K562 (cell line): Measurements from ENCODE around the gene USP48. TPM values are rescaled to one million over a fixed set of nuclear protein-coding genes. Genes with fewer than 3 reads are reported as not detected.

ENCODE experiments used
- ATF1 ChIP-seq, 2 experiments: fragments of 450-650 bp in 1 of 2; IDR thresholded peaks; 2 replicates each; pipeline ENCODE4 v1.6.1; 2016; ENCODE audit warnings: missing compliant biosample characterization in 1 of 2, missing genetic modification characterization in 1 of 2
- CBX8 ChIP-seq: fragments of 200-600 bp; sonication (generic); IDR thresholded peaks from 2 replicates; pipeline ENCODE4 v1.6.1; 2012; ENCODE audit warnings: borderline replicate concordance, mixed run types, low read depth, mild to moderate bottlenecking, moderate library complexity, mixed read lengths, low read length, control low read depth, inconsistent platforms; ENCODE audit not compliant: poor library complexity, severe bottlenecking; ENCODE audit errors: extremely low read depth
- CREBBP ChIP-seq: IDR thresholded peaks from one replicate; pipeline ENCODE4 v1.6.1; 2012; ENCODE audit warnings: low read depth, mild to moderate bottlenecking, control low read depth, inconsistent platforms, low read length
- DDX20 ChIP-seq: fragments of 450-650 bp; IDR thresholded peaks from 2 replicates; pipeline ENCODE4 v1.6.1; 2016; ENCODE audit warnings: missing genetic modification characterization, low read depth, mild to moderate bottlenecking, missing compliant biosample characterization, moderate library complexity
- EGR1 ChIP-seq: fragments of 450-650 bp; conservative IDR thresholded peaks from 2 replicates; pipeline ENCODE4 v1.6.1; 2017; ENCODE audit warnings: mild to moderate bottlenecking
- FOS ChIP-seq: IDR thresholded peaks from 3 replicates; pipeline ENCODE4 v1.6.1; 2011; ENCODE audit not compliant: insufficient read length; ENCODE audit errors: extremely low read depth
- FOSL1 ChIP-seq: fragments of 200-800 bp; sonication (Bioruptor generic); conservative IDR thresholded peaks from 2 replicates; pipeline ENCODE4 v1.6.1; 2016; ENCODE audit warnings: missing genetic modification characterization, missing compliant biosample characterization
- GATAD2A ChIP-seq: fragments of 450-650 bp; IDR thresholded peaks from 2 replicates; pipeline ENCODE4 v1.6.1; 2017
- HOXB6 ChIP-seq: fragments of 250-450 bp; sonication (Bioruptor Pico); IDR thresholded peaks from 2 replicates; pipeline ENCODE4 v1.5.1; 2022; ENCODE audit warnings: mild to moderate bottlenecking, borderline replicate concordance
- IFI16 ChIP-seq: fragments of 250-450 bp; sonication (Bioruptor Pico); IDR thresholded peaks from 2 replicates; pipeline ENCODE4 v2.1.2; 2022; ENCODE audit warnings: mild to moderate bottlenecking, inconsistent platforms
- KAT2B ChIP-seq: IDR thresholded peaks from one replicate; pipeline ENCODE4 v1.6.1; 2012; ENCODE audit warnings: low read depth, mild to moderate bottlenecking, control low read depth, inconsistent platforms, low read length, moderate library complexity
- KDM2B ChIP-seq: fragments of 250-450 bp; sonication (Bioruptor Pico); IDR thresholded peaks from 2 replicates; pipeline ENCODE4 v1.8.0; 2021; ENCODE audit warnings: mild to moderate bottlenecking, moderate library complexity
- KDM4B ChIP-seq, 2 experiments: fragments of 450-650 bp in 1 of 2; sonication (generic) in 1 of 2; IDR thresholded peaks; 2 replicates each; pipeline ENCODE4 v1.6.1; 2016 to 2017; ENCODE audit warnings: borderline replicate concordance in 2 of 2, antibody characterized with exemption in 1 of 2, low read depth in 1 of 2, mild to moderate bottlenecking in 1 of 2
- LEF1 ChIP-seq: fragments of 450-650 bp; IDR thresholded peaks from 2 replicates; pipeline ENCODE4 v1.6.1; 2016; ENCODE audit warnings: mild to moderate bottlenecking
- MBD1 ChIP-seq: fragments of 250-450 bp; sonication (Bioruptor Pico); IDR thresholded peaks from 2 replicates; pipeline ENCODE4 v1.8.0; 2022; ENCODE audit warnings: inconsistent platforms
- MYBL2 ChIP-seq, 2 experiments: fragments of 450-650 bp in 1 of 2; sonication (generic) in 1 of 2; formaldehyde crosslinking in 1 of 2; IDR thresholded peaks; 2 replicates each; pipeline versions ENCODE4 v1.6.1 to v1.8.1; 2017 to 2022; ENCODE audit warnings: borderline replicate concordance in 1 of 2, inconsistent platforms in 1 of 2, low read depth in 1 of 2, mild to moderate bottlenecking in 1 of 2, missing genetic modification reagents in 1 of 2, moderate library complexity in 1 of 2
- NFYB ChIP-seq: IDR thresholded peaks from 2 replicates; pipeline ENCODE4 v1.6.1; 2011; ENCODE audit warnings: mild to moderate bottlenecking, moderate library complexity; ENCODE audit not compliant: insufficient read length; ENCODE audit errors: extremely low read depth
- NR2F6 ChIP-seq: fragments of 450-650 bp; formaldehyde crosslinking; IDR thresholded peaks from 2 replicates; pipeline ENCODE4 v1.4.0; 2020; ENCODE audit warnings: mild to moderate bottlenecking
- NR3C1 ChIP-seq: sonication (generic); formaldehyde crosslinking; IDR thresholded peaks from 2 replicates; pipeline ENCODE4 v1.8.1; 2022; ENCODE audit warnings: missing genetic modification reagents
- POLR2H ChIP-seq: IDR thresholded peaks from 2 replicates; pipeline ENCODE4 v1.6.1; 2016; ENCODE audit warnings: missing genetic modification characterization, low read depth, mild to moderate bottlenecking, control low read depth, missing compliant biosample characterization, moderate library complexity
- RBFOX2 ChIP-seq: fragments of 200-400 bp; formaldehyde crosslinking; IDR thresholded peaks from 2 replicates; pipeline ENCODE4 v1.6.1; 2017; ENCODE audit warnings: low read depth, mild to moderate bottlenecking, low read length, moderate library complexity
- SRSF3 ChIP-seq: fragments of 200-400 bp; formaldehyde crosslinking; IDR thresholded peaks from 2 replicates; pipeline ENCODE4 v1.6.1; 2016; ENCODE audit warnings: mild to moderate bottlenecking, low read length, moderate library complexity; ENCODE audit not compliant: insufficient read depth
- TCF3 ChIP-seq: sonication (generic); formaldehyde crosslinking; IDR thresholded peaks from 2 replicates; pipeline ENCODE4 v1.4.0; 2020; ENCODE audit warnings: mild to moderate bottlenecking, missing genetic modification reagents
- ZNF77 ChIP-seq: fragments of 250-450 bp; sonication (Bioruptor Pico); IDR thresholded peaks from 2 replicates; pipeline ENCODE4 v1.5.0; 2020
- ZNF778 ChIP-seq: fragments of 450-650 bp; formaldehyde crosslinking; IDR thresholded peaks from 2 replicates; pipeline ENCODE4 v1.4.0; 2020; ENCODE audit warnings: mild to moderate bottlenecking, moderate library complexity
- ZNF830 ChIP-seq: fragments of 250-450 bp; sonication (Bioruptor Pico); IDR thresholded peaks from 2 replicates; pipeline ENCODE4 v1.5.0; 2021; ENCODE audit warnings: mild to moderate bottlenecking
- polyA plus RNA-seq, 8 experiments: library from polyadenylated mRNA; depleted of rRNA in 4 of 8; stranded (reverse) in 5 of 8; unstranded in 3 of 8; fragments of >200 nt; fragmentation: Nextera tagmentation in 2 of 8; fragmentation: Illumina TruSeq in 1 of 8; extraction: Ambion mirVana in 2 of 8; extraction: Trizol in 1 of 8; gene quantifications; 2 replicates each; pipeline versions ENCODE4 v1.2.1 to v1.2.3, GENCODE V29; 2011 to 2014; ENCODE audit warnings: inconsistent platforms in 1 of 8, missing spikeins in 1 of 8
- total RNA-seq, 7 experiments: library from RNA; depleted of rRNA in 6 of 7; stranded (reverse); fragments of >200 nt in 6 of 7; fragmentation: Illumina TruSeq in 2 of 7; extraction: Trizol in 2 of 7; gene quantifications; 2 replicates each; pipeline versions ENCODE4 v1.2.1 to v1.2.3, GENCODE V29; 2011 to 2021; ENCODE audit warnings: low replicate concordance in 1 of 7

Gene USP48
- total and polyA plus RNA-seq, 9 of the 15 experiments (the other 6 are each of a cell fraction or from before 2014, with no cell fraction given), result 23.3 to 123 (median 106) TPM

DNA sequence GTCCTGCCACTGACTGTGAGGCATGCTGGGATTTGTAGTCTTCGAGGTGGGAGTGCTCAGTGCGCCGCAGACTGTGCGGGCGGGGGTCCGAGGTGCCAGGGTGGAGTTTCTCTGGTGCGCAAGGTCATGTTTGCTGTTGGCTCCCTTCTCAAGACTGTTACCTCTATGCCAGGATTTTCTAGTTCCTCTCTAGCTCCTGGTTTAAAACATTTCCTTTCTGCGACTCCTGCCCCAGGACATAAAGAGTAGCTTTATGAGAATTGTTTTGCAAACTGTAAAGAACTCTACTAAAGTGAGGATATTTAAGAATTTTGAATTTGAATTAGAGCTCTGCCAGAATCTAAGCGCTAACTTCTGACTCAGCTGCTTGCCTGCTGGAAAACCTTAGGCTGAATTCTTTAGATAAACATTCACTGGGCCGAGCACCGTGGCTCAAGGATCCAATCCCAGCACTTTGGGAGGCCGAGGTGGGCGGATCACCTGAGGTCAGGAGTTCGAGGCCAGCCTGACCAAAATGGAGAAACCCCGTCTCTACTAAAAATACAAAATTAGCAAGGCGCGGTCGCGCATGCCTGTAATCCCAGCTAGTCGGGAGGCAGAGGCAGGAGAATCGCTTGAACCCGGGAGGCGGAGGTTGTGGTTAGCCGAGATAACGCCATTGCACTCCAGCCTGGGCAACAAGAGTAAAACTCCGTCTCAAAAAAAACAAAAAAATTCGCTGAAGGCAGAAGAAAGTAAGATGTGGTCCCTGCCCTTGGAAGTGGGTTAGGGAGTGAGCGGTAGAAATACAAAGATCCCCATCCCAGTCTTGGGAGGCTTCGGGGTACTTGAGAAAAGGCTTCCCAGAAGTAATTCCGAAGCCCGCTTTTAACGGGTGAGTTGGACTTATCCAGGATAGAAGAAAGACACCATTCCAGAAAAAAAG lies 992 bp upstream of the USP48 start (continued):
- no peak for TF ChIP-seq CBX8
- TF ChIP-seq CREBBP, result no peak
- no peak for TF ChIP-seq NR3C1
- no peak for TF ChIP-seq SRSF3
- no peak; the same call in none of the 2 replicates for TF ChIP-seq LEF1
- peak; percentile 82 for TF ChIP-seq FOSL1
- TF ChIP-seq POLR2H (tag), result peak; percentile 57; the same call in 1 of the 2 replicates
- no peak for TF ChIP-seq ATF1 (CRISPR knock-in tag; IDR thresholded peaks at IDR 0.05)
- peak; percentile 86; the same call in 1 of the 2 replicates for TF ChIP-seq ATF1 (tag; IDR thresholded peaks at IDR 0.05)
- no peak for TF ChIP-seq KAT2B
- peak; percentile 25 for TF ChIP-seq NFYB
- TF ChIP-seq HOXB6 (CRISPR knock-in tag), result no peak
- peak; percentile 92 for TF ChIP-seq EGR1
- TF ChIP-seq GATAD2A, result no peak
- no peak for TF ChIP-seq MBD1 (CRISPR knock-in tag)
- peak in 1 of 2 experiments; percentile 84; a peak in 1 of 4 replicates for TF ChIP-seq KDM4B (IDR thresholded peaks at IDR 0.05; ENCODE audit: borderline replicate concordance in 2 of 2, low read depth in 1 of 2)
- no peak for TF ChIP-seq ZNF77 (CRISPR knock-in tag)
- no peak for TF ChIP-seq NR2F6 (CRISPR knock-in tag)
- TF ChIP-seq KDM2B (CRISPR knock-in tag), result 0 out of 2 replicates have a peak, but pooled peaks have one; percentile 3
- TF ChIP-seq ZNF830, result no peak
- no peak for TF ChIP-seq ZNF778 (CRISPR knock-in tag)
- TF ChIP-seq IFI16 (CRISPR knock-in tag), result no peak
- TF ChIP-seq FOS, result no peak
- TF ChIP-seq MYBL2 (IDR thresholded peaks at IDR 0.05; ENCODE audit: low read depth), result peak; percentile 9; the same call in 1 of the 2 replicates
- no peak for TF ChIP-seq MYBL2 (CRISPR knock-in tag; IDR thresholded peaks at IDR 0.05; ENCODE audit: borderline replicate concordance)
- TF ChIP-seq DDX20 (tag), result peak; percentile 14; the same call in 1 of the 2 replicates
- no peak; the same call in 1 of the 2 replicates for TF ChIP-seq TCF3 (CRISPR knock-in tag)
- no peak for TF ChIP-seq RBFOX2
